Stomach (tissue), 9 donors: ENCODE results near the gene CCDC28B. TPM values are rescaled to one million over a fixed set of nuclear protein-coding genes. Genes with fewer than 3 reads are reported as not detected.

Source experiments
- DNase-seq, 2 donors: peaks; one replicate each; pipeline versions ENCODE4 v3.0.0 to v3.0.0-alpha.2; 2013 to 2019
- H3K27ac ChIP-seq, 5 donors: fragments of 200-600 bp in 4 of 5; sonication (generic) in 4 of 5; one replicate each; pipeline ENCODE4 v1.5.1; 2013 to 2019; ENCODE audit warnings: mild to moderate bottlenecking in 1 of 5, moderate library complexity in 1 of 5
- H3K27me3 ChIP-seq, 3 donors: fragments of 200-600 bp; sonication (generic); one replicate each; pipeline ENCODE4 v1.5.1; 2017 to 2019; ENCODE audit warnings: mixed run types in 1 of 3
- H3K36me3 ChIP-seq, 4 donors: fragments of 200-600 bp; sonication (generic); 1 replicate in 3 of 4; 2 replicates in 1 of 4; pipeline ENCODE4 v1.5.1; 2016 to 2019
- H3K4me1 ChIP-seq, 4 donors: fragments of 200-600 bp; sonication (generic); one replicate each; pipeline ENCODE4 v1.5.1; 2016 to 2019
- H3K4me3 ChIP-seq, 4 donors: fragments of 200-600 bp; sonication (generic) in 3 of 4; one replicate each; pipeline ENCODE4 v1.5.1; 2016 to 2019; ENCODE audit warnings: mild to moderate bottlenecking in 1 of 4
- H3K9me3 ChIP-seq, 4 donors: fragments of 200-600 bp; sonication (generic); one replicate each; pipeline ENCODE4 v1.5.1; 2016 to 2019
- CTCF ChIP-seq, 7 experiments: fragments of 450-650 bp in 4 of 7; fragments of 200-600 bp in 3 of 7; sonication (generic) in 3 of 7; IDR thresholded peaks; one replicate each; pipeline ENCODE4 v1.5.1; 2016 to 2019; ENCODE audit warnings: antibody characterized with exemption in 7 of 7, control low read depth in 2 of 7, mild to moderate bottlenecking in 1 of 7
- EP300 ChIP-seq: sonication (generic); formaldehyde crosslinking; IDR thresholded peaks from one replicate; pipeline ENCODE4 v1.6.1; 2017; ENCODE audit warnings: antibody characterized with exemption
- POLR2A ChIP-seq, 4 donors: fragments of 450-650 bp; IDR thresholded peaks; one replicate each; pipeline ENCODE4 v1.6.1; 2016; ENCODE audit warnings: antibody characterized with exemption in 4 of 4, control low read depth in 2 of 4, mild to moderate bottlenecking in 1 of 4, moderate library complexity in 1 of 4
- POLR2AphosphoS5 ChIP-seq, 3 donors: sonication (generic); formaldehyde crosslinking; IDR thresholded peaks; one replicate each; pipeline ENCODE4 v1.6.1; 2016; ENCODE audit warnings: antibody characterized with exemption in 3 of 3
- WGBS, 5 donors: extraction: QIAGEN DNeasy Blood & Tissue Kit in 3 of 5; methylation state at CpG; one replicate each; pipeline versions ENCODE4 v1.1.5 to v1.1.7; 2013 to 2018; 5-methylcytosine and 5-hydroxymethylcytosine counted together
- intact Hi-C: fragments of 100-400 bp; cut with DNase I; formaldehyde crosslinking; loops from one replicate; pipeline ENCODE4 v1.15.1; 2023; ENCODE audit warnings: low total_unique reads
- polyA plus RNA-seq, 3 donors: library from polyadenylated mRNA; stranded (reverse); fragments of 200-250 nt; gene quantifications; one replicate each; pipeline ENCODE4 v1.2.3, GENCODE V29; 2013
- total RNA-seq, 5 donors: library from RNA; depleted of rRNA; stranded (reverse); fragments of >200 nt; gene quantifications; one replicate each; pipeline versions ENCODE4 v1.1.0 to v1.2.3, GENCODE V29; 2014 to 2016
- donor health status: healthy with polysubstance abuse.
- donor health status: Bipolar disorder and iron deficiency.
- donor health status: healthy.

Gene CCDC28B
- total and polyA plus RNA-seq, 8 donors, result 0.45 to 27.8 (median 9.7) TPM; not detected in 2

GRCh38 chr1:32241001-32241763 is 40.8 kb downstream of the CCDC28B start:
- Histone ChIP-seq H3K36me3 (no peaks in the 10 kb centered on the region), H3K27me3 (no peaks in the 10 kb centered on the region), H3K9me3 (no peaks in the 10 kb centered on the region), H3K4me1 (peaks cover 4 to 43% (median 35%) of the 10 kb centered on the region in 4 donors), H3K4me3 (peak overlapping the region; percentile 60 to 78 (median 66)), H3K27ac (peak overlapping the region; percentile 71 to 90 (median 85))
- intact Hi-C loops, result no loop called here
- TF ChIP-seq POLR2AphosphoS5 (IDR thresholded peaks at IDR 0.05) (peak in 2 of 3 donors; percentile 4 to 53), POLR2A (IDR thresholded peaks at IDR 0.05) (no peak), CTCF (IDR thresholded peaks at IDR 0.05) (no peak), EP300 (no peak)
- 0 to 4% (median 1%) methylated on average over 16 to 55 of the region's 55 CpGs for WGBS, 5 donors
- DNase-seq, result peak; percentile 66 to 85

GRCh38 chr1:32242341-32242851 is 42.0 kb downstream of the CCDC28B start:
- H3K36me3 ChIP-seq, result no peaks in the 10 kb centered on the region
- peak overlapping the region in 4 of 5 donors; percentile 25 to 90 (median 84) for H3K27ac ChIP-seq
- H3K4me3 ChIP-seq, result no peak overlapping the region
- peaks cover 4 to 56% (median 40%) of the 10 kb centered on the region in 4 donors for H3K4me1 ChIP-seq
- no peaks in the 10 kb centered on the region for H3K9me3 ChIP-seq
- intact Hi-C loops, result no loop called here
- 41 to 50% (median 44%) methylated on average over 7 of the region's 7 CpGs for WGBS, 5 donors
- H3K27me3 ChIP-seq, result no peaks in the 10 kb centered on the region
- TF ChIP-seq CTCF (IDR thresholded peaks at IDR 0.05), result no peak
- peak in 1 of 3 donors; percentile 13 for TF ChIP-seq POLR2AphosphoS5 (IDR thresholded peaks at IDR 0.05)
- DNase-seq, result peak in 1 of 2 donors; percentile 66

GRCh38 chr1:32246888-32247273 is 46.5 kb downstream of the CCDC28B start, which contains the start of gene FAM167B:
Gene FAM167B, plus strand, starts transcription at chr1:32247222. Its CDS starts 200 bp downstream, at chr1:32247422.
- TF ChIP-seq POLR2A (IDR thresholded peaks at IDR 0.05), result no peak
- peak in 2 of 3 donors; percentile 19 to 61 for TF ChIP-seq POLR2AphosphoS5 (IDR thresholded peaks at IDR 0.05)
- intact Hi-C loops, result no loop called here
- peak in 1 of 2 donors; percentile 61 for DNase-seq
- Histone ChIP-seq H3K9me3 (no peaks in the 10 kb centered on the region), H3K27me3 (no peaks in the 10 kb centered on the region), H3K4me1 (peaks cover 12 to 56% (median 26%) of the 10 kb centered on the region in 4 donors), H3K4me3 (peak within 1 kb of the TSS in 1 of 4 donors; percentile 2), H3K27ac (peak within 1 kb of the TSS; percentile 15 to 78 (median 69)), H3K36me3 (no peaks in the 10 kb centered on the region)
- WGBS, 5 donors, result 54 to 75% (median 64%) methylated on average over 3 of the region's 3 CpGs

GRCh38 chr1:32247452-32247851 is 47.1 kb downstream of the CCDC28B start:
- 60 to 94% (median 66%) methylated on average over 5 to 12 of the region's 12 CpGs for WGBS, 5 donors
- H3K4me3 ChIP-seq, result no peak overlapping the region
- intact Hi-C loops, result no loop called here
- no peaks in the 10 kb centered on the region for H3K9me3 ChIP-seq
- H3K27me3 ChIP-seq, result no peaks in the 10 kb centered on the region
- no peaks in the 10 kb centered on the region for H3K36me3 ChIP-seq
- TF ChIP-seq EP300, result no peak
- no peak for TF ChIP-seq CTCF (IDR thresholded peaks at IDR 0.05)
- TF ChIP-seq POLR2AphosphoS5 (IDR thresholded peaks at IDR 0.05), result no peak
- TF ChIP-seq POLR2A (IDR thresholded peaks at IDR 0.05), result no peak
- no peak for DNase-seq
- H3K27ac ChIP-seq, result peak overlapping the region; percentile 15 to 78 (median 69)
- H3K4me1 ChIP-seq, result peaks cover 12 to 50% (median 21%) of the 10 kb centered on the region in 4 donors
